GM21390 (cell line): ENCODE results near the gene KAT6B.
A peak's percentile ranks its signal among the peaks of the same experiment; 100 is the strongest.

ENCODE experiments used
- ATAC-seq: cut with Tn5 transposase; IDR thresholded peaks from one replicate; pipeline ENCODE4 v1.9.1; 2021; ENCODE audit not compliant: unreplicated experiment

Gene KAT6B

DNA sequence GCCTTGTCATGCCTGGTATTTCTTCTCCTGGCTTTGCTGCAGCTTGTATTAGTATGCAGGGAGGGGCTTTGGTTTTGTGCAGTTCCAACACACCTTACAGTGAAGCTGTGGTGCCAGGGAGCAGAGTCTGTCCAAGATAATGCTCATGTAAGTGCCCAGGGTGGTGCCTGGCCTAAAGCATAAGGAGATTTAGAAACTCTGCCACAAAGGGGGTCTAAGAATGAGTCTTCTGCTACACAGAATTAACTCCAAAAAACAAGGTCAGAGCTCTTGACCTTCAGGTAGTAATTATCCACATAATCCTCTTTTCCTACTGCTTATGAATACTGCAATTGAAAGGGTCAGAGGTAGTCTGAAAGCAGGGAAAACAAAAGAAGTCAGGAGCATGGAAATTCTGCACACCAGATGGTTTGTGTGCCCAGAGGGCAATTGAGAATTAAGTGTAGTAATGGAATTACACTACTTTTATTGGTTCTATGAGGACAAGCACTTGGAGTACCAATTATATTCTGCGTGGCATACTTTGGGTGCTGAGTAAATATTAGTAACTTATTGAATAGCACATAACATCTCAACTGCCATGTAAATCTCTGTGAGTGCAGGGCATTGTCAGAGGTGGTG lies 121.5 kb downstream of the KAT6B start:
- ATAC-seq, result no peak

GRCh38 chr10:74949034-74949832 lies 122.8 kb downstream of the KAT6B start:
- ATAC-seq, result no peak

- no peak for ATAC-seq
These were observed 123.7 kb downstream of the KAT6B start for GRCh38 chr10:74949843-74950765.

DNA sequence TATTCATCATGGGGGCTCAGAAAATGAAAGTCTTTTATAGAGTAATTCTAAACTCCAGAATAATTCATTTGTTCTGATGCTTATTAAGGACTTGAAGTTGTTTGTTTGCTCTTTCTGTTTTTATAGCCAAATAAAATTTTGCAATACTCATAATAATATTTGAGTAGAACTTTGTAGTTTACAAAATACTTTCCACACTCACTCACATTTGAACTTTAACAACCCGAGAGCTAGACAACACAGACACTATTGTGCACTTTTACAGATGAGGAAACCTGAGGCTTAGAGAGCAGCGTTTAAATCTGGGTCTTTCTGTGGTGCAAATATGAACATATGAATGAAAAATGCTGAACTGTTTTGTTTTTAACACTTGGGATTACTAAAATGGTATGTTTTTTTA lies 126.8 kb downstream of the KAT6B start:
- no peak for ATAC-seq

GRCh38 chr10:74955796-74956195 lies 129.4 kb downstream of the KAT6B start:
- no peak for ATAC-seq

DNA sequence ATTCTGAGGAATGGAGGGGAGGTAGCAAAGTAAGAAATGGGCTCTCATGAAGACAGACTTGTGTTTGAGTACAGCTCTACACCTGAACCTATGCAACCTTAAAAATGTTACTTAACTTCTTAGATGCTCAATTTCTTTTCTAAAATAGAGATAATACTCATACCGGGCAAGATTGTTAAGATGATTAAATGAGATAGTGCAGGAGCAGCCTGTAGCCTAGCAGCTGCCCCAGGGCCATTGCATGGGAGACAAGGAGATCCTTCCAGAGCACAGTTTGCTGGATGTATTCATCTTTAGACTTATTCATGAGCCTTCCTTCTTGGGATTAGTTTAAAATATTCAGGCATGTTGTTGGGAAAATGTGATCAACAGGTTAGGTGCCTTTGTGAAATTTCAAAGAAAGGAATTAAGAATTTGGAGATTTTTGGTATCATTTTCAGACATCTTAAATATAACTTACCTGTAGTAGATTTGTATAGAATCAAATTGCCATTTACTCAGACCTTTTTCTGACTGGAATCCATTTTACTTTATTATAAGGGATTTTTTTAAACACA lies 130.2 kb downstream of the KAT6B start:
- ATAC-seq, result no peak

- ATAC-seq, result no peak
These were observed 131.0 kb downstream of the KAT6B start for GRCh38 chr10:74957285-74957961.

DNA sequence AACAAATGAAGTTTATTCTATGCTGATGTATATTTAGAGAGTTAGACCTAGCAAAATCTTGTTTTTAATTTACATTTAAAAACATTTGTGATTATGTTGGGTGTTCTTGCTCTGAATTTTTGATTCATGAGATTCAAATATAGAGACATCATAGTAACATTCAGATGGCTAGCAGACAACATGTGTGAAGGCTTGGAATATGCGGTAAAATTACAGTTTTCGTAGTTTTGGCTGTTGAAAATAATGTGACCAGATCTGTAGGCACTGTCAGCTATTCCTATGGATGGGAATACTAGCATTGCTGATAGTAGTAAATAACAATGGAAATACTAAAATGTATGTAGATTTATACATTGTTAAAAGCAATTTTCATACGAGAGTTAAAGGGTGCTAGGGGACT lies 131.9 kb downstream of the KAT6B start:
- no peak for ATAC-seq

DNA sequence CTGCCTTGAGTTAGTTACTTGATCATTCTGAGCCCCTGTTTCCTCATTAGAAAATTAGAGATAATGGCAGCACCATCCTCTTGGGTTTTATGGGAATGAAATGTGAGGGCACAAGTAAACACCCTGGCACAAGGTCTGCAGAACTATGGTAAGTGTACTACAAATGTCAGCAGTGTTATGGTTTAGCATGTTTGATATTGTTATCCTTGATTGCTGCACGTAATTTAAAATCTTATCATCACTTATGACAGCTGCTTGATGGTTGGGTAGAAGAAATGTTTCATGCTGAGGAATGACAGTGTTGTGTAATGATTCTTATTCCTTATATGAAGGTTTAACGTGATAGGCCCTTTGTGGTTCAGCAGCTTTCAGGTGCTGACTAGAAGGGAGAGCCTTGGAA lies 134.3 kb downstream of the KAT6B start:
- ATAC-seq, result no peak

DNA sequence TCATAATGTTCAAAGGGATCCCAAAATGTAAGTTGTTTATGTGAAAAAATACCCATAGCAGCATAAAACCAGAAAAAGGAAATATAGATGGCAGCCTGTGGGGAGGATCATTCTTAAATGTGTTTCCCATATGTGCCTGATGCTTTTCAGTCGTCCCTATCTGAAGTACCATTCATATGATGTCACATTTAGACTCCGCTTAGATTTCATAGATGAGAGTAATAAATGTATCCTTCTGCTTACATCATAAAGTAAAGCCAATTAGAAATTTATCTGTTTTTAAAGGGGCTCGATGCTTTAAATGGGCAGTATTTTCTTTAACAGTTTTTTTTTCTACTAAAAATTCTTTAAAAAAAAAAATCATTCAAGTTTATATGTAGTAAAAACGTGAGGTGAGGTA lies 136.1 kb downstream of the KAT6B start:
- ATAC-seq, result no peak

- ATAC-seq, result peak; percentile 53
These were observed 137.1 kb downstream of the KAT6B start for GRCh38 chr10:74963549-74963948.

GRCh38 chr10:74967911-74968666 lies 141.7 kb downstream of the KAT6B start:
- ATAC-seq, result no peak

DNA sequence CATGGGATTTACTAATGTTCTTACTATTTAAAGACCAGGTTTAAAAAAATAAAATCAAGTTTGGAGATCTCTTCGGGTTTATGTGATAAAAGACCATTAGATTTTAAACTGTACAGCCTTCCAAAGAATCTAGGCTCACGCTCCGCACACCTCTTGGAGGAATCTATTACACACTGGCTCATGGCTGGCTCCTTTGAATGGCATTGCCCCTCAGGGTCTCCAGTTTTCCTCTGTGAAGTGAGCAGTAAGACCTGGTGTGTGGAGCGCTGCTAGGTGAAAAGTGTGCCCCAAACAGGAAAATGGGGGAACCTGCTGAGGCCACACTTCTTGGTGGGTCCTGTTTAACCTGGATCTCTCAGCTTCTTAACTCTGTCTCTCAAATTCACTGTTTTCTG lies 142.3 kb downstream of the KAT6B start:
- ATAC-seq, result no peak

- ATAC-seq, result no peak
These were observed 142.7 kb downstream of the KAT6B start for GRCh38 chr10:74969093-74969492.

DNA sequence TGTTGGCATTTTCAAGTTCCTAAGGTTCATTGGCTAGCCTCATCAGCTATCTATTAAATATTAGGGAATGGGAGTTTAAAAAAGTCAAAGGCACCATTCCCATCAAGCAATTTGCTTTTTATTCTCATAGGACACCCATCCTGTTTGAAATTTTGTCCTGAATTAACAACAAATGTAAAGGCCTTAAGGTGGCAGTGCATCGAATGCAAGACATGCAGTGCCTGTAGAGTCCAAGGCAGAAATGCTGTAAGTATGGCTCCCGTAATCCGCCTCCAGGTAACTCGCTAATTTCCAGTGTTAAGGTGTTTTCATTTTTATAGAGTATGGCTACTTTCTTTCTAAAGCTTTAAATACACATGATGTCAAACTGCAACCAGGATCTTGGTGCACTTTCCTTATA lies 143.1 kb downstream of the KAT6B start:
- ATAC-seq, result no peak

- no peak for ATAC-seq
These were observed 147.5 kb downstream of the KAT6B start for GRCh38 chr10:74973741-74974392.

DNA sequence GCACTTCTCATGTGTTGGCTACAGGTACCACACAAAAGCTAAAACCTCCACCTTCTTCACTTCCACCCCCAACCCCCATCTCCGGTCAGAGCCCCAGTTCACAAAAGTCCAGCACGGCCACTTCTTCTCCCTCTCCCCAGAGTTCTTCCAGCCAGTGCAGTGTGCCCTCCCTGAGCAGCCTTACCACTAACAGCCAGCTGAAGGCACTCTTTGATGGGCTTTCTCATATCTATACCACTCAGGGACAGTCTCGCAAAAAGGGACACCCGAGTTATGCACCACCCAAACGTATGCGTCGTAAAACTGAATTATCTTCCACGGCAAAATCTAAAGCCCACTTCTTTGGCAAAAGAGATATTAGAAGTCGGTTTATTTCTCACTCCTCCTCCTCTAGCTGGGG lies 149.4 kb downstream of the KAT6B start:
- ATAC-seq, result no peak

- ATAC-seq, result no peak
These were observed 150.2 kb downstream of the KAT6B start for GRCh38 chr10:74976565-74976964.

DNA sequence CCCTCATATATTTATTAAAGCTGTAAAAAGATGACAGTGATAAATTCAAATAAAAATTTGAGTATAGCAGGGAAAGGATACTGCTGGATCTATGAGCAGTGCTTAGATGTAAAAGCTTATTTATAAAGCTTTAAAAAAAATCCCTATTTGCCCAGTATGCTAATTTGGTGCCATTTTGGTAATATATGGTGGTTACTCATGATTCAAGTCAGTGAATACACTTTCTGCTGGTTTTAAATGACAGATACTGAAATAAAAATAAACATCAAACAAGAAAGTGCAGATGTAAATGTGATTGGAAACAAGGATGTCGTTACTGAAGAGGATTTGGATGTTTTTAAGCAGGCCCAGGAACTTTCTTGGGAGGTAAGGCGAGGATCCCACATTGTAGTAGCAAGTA lies 150.7 kb downstream of the KAT6B start:
- no peak for ATAC-seq
